Measurements from ENCODE around the gene WNT11.

DNA sequence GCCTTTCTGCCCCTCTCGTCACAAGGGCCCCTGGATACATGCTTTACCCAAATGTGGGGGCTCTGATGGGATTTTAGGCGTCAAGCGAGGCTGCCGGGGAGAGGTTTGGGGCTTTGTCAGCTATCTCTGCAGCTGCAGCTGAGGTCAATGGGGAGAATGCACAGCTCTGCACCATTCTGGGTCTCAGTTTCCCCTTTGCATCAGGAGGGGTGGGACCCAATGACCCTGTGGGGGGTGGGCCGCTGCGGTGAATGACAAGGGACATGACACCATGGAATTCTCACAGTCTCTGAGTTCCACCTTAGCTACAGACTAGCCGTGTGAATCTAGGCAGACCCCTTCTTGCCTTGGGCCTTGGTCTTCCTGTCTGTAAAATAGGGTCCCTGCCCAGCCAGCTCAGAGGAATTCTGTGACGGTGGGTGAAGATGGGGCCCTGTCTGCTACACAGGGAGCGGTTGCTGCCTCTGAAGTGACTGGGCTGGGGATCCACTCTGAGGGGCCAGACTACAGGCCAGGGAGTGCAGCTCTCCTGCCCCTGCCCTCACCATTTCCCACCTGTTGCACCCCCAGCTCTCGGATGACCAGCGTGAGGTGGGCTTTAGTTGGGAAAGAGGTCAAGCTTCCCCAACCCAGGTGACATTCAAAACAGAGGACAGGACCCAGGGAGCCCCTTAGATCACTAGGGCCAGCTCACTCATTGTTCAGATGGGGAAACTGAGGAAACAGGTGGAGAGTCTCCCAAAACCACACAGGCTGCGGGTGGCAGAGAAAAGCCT is 35.9 kb upstream of the WNT11 start:
- TF ChIP-seq POLR2A (IDR thresholded peaks at IDR 0.05): no peak
- TF ChIP-seq, protein P1, sequence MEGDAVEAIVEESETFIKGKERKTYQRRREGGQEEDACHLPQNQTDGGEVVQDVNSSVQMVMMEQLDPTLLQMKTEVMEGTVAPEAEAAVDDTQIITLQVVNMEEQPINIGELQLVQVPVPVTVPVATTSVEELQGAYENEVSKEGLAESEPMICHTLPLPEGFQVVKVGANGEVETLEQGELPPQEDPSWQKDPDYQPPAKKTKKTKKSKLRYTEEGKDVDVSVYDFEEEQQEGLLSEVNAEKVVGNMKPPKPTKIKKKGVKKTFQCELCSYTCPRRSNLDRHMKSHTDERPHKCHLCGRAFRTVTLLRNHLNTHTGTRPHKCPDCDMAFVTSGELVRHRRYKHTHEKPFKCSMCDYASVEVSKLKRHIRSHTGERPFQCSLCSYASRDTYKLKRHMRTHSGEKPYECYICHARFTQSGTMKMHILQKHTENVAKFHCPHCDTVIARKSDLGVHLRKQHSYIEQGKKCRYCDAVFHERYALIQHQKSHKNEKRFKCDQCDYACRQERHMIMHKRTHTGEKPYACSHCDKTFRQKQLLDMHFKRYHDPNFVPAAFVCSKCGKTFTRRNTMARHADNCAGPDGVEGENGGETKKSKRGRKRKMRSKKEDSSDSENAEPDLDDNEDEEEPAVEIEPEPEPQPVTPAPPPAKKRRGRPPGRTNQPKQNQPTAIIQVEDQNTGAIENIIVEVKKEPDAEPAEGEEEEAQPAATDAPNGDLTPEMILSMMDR (IDR thresholded peaks at IDR 0.05): no peak
